Liver (tissue), 9 donors: ENCODE data around the gene KRT83. TPM values are rescaled to one million over a fixed set of nuclear protein-coding genes. Genes with fewer than 3 reads are reported as not detected.

Experiments
- DNase-seq: peaks from one replicate; pipeline ENCODE4 v3.0.0-alpha.2; 2017; ENCODE audit warnings: low spot score
- H3K27ac ChIP-seq, 2 donors: one replicate each; pipeline ENCODE4 v1.7.0; 2013; ENCODE audit warnings: inconsistent platforms in 2 of 2, low read length in 2 of 2, control low read depth in 1 of 2, low read depth in 1 of 2, mild to moderate bottlenecking in 1 of 2
- H3K27me3 ChIP-seq, 4 donors: one replicate each; pipeline versions ENCODE4 v1.6.1 to v1.7.0; 2013; ENCODE audit warnings: low read length in 3 of 4, inconsistent platforms in 1 of 4, mild to moderate bottlenecking in 1 of 4, moderate library complexity in 1 of 4; ENCODE audit not compliant: control insufficient read depth in 4 of 4, insufficient read depth in 4 of 4
- H3K36me3 ChIP-seq, 4 donors: one replicate each; pipeline versions ENCODE4 v1.6.1 to v1.7.0; 2013; ENCODE audit warnings: low read length in 3 of 4, mild to moderate bottlenecking in 3 of 4, low read depth in 1 of 4, moderate library complexity in 1 of 4; ENCODE audit not compliant: control insufficient read depth in 4 of 4, insufficient read depth in 3 of 4
- H3K4me1 ChIP-seq, 4 donors: one replicate each; pipeline versions ENCODE4 v1.6.1 to v1.7.0; 2013; ENCODE audit warnings: low read length in 3 of 4, mild to moderate bottlenecking in 3 of 4, moderate library complexity in 1 of 4; ENCODE audit not compliant: control insufficient read depth in 4 of 4, insufficient read depth in 4 of 4
- H3K4me3 ChIP-seq, 3 donors: one replicate each; pipeline versions ENCODE4 v1.6.1 to v1.7.0; 2013; ENCODE audit warnings: low read length in 3 of 3, control low read depth in 1 of 3, low read depth in 1 of 3, mild to moderate bottlenecking in 1 of 3
- H3K9ac ChIP-seq, 2 donors: one replicate each; pipeline ENCODE4 v1.7.0; 2013; ENCODE audit warnings: low read length in 2 of 2, mild to moderate bottlenecking in 2 of 2, moderate library complexity in 2 of 2, control low read depth in 1 of 2, low read depth in 1 of 2
- H3K9me3 ChIP-seq, 4 donors: one replicate each; pipeline versions ENCODE4 v1.6.1 to v1.7.0; 2013; ENCODE audit warnings: low read length in 3 of 4; ENCODE audit not compliant: control insufficient read depth in 4 of 4
- EGR1 ChIP-seq, 2 donors: IDR thresholded peaks; 2 replicates each; pipeline ENCODE4 v1.6.1; 2016 to 2018; ENCODE audit warnings: antibody characterized with exemption in 2 of 2, low read depth in 2 of 2
- FOXA1 ChIP-seq: IDR thresholded peaks from 2 replicates; pipeline ENCODE4 v1.6.1; 2016; ENCODE audit warnings: antibody characterized with exemption
- GABPA ChIP-seq, 2 donors: IDR thresholded peaks in 1 of 2; conservative IDR thresholded peaks in 1 of 2; 2 replicates each; pipeline ENCODE4 v1.6.1; 2016; ENCODE audit warnings: antibody characterized with exemption in 2 of 2, mild to moderate bottlenecking in 1 of 2, moderate library complexity in 1 of 2
- HNF4A ChIP-seq, 2 donors: conservative IDR thresholded peaks; 2 replicates each; pipeline ENCODE4 v1.6.1; 2016; ENCODE audit warnings: antibody characterized with exemption in 2 of 2, mild to moderate bottlenecking in 2 of 2
- HNF4G ChIP-seq: IDR thresholded peaks from 2 replicates; pipeline ENCODE4 v1.6.1; 2016; ENCODE audit warnings: antibody characterized with exemption
- NR2F2 ChIP-seq: IDR thresholded peaks from 2 replicates; pipeline ENCODE4 v1.6.1; 2016; ENCODE audit warnings: antibody characterized with exemption
- RAD21 ChIP-seq, 2 donors: IDR thresholded peaks; 2 replicates each; pipeline ENCODE4 v1.6.1; 2016; ENCODE audit warnings: antibody characterized with exemption in 2 of 2, mild to moderate bottlenecking in 2 of 2
- RXRA ChIP-seq, 2 donors: IDR thresholded peaks; 2 replicates each; pipeline ENCODE4 v1.6.1; 2017 to 2018; ENCODE audit warnings: antibody characterized with exemption in 2 of 2, mild to moderate bottlenecking in 1 of 2
- SP1 ChIP-seq: IDR thresholded peaks from 2 replicates; pipeline ENCODE4 v1.6.1; 2018; ENCODE audit warnings: antibody characterized with exemption, mild to moderate bottlenecking
- TAF1 ChIP-seq: conservative IDR thresholded peaks from 2 replicates; pipeline ENCODE4 v1.6.1; 2016; ENCODE audit warnings: antibody characterized with exemption, mild to moderate bottlenecking
- YY1 ChIP-seq: IDR thresholded peaks from 2 replicates; pipeline ENCODE4 v1.6.1; 2016; ENCODE audit warnings: antibody characterized with exemption, mild to moderate bottlenecking
- WGBS: extraction: QIAGEN DNeasy Blood & Tissue Kit; methylation state at CpG from one replicate; pipeline ENCODE4 v1.1.7; 2013; 5-methylcytosine and 5-hydroxymethylcytosine counted together
- polyA plus RNA-seq, 2 donors: library from polyadenylated mRNA; stranded (reverse) in 1 of 2; unstranded in 1 of 2; fragments of 200-250 nt in 1 of 2; fragments of >200 nt in 1 of 2; fragmentation: Nextera tagmentation in 1 of 2; extraction: Ambion mirVana in 1 of 2; gene quantifications; one replicate each; pipeline versions ENCODE4 v1.2.1 to v1.2.3, GENCODE V29; 2013 to 2015
- total RNA-seq, 2 donors: library from RNA; depleted of rRNA; stranded (reverse); fragments of >200 nt; gene quantifications; one replicate each; pipeline ENCODE4 v1.2.3, GENCODE V29; 2014
- TF ChIP-seq, protein P1 (sequence below): IDR thresholded peaks from 2 replicates; pipeline ENCODE4 v1.6.1; 2016; ENCODE audit warnings: antibody characterized with exemption
- TF ChIP-seq, protein P2 (sequence below): IDR thresholded peaks from 2 replicates; pipeline ENCODE4 v1.6.1; 2016; ENCODE audit warnings: antibody characterized with exemption, mild to moderate bottlenecking
- TF ChIP-seq, protein P3 (sequence below): IDR thresholded peaks from 2 replicates; pipeline ENCODE4 v1.6.1; 2016; ENCODE audit warnings: antibody characterized with exemption
- TF ChIP-seq, protein P4 (sequence below): IDR thresholded peaks from 2 replicates; pipeline ENCODE4 v1.6.1; 2016; ENCODE audit warnings: antibody characterized with exemption
- TF ChIP-seq, protein P5 (sequence below): fragments of 150-350 bp; IDR thresholded peaks from 2 replicates; pipeline ENCODE4 v1.5.1; 2017; ENCODE audit warnings: improper control_type of control experiment, low read depth, low read length; ENCODE audit not compliant: missing input control
- donor health status: healthy.
- donor health status: healthy.
- donor health status: healthy.
- donor health status: healthy.
- donor health status: healthy.

The KRT83 gene
- total and polyA plus RNA-seq, 4 donors: not detected

DNA sequence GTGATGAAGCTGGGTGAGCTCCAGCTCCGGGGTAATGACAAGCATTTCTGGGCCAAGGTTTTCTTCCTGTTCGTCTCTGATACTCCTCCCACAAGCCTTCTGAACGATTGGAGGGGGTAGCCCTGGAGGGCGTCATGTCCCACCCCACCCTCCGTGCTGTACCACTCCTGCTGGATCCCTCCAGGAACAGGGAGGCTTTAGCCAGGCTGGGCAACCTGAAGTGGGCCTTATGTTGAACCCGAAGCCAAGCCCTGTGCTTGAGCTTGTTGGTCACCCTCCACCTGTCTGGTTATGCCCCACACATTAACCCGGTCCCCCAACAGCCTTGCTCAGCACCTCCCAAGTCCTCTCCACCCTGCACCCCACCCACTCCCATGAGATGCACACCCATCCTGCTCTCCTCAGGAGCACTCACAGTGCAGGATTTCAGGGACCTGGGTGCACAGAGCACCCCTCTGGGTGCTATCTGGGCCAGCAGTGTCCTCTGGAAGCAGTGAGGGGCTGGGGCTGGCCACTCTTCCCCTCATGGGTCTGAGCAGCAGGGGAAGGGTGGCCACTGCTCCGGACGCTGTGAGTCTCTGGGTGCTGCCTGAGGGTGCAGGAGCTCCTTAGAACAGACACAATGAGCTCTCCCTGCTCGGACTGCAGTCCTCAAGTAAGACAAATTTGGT, 6.8 kb upstream of the KRT83 start:
- no peak overlapping the region for H3K27ac ChIP-seq
- no peaks in the 10 kb centered on the region for H3K9me3 ChIP-seq
- no peak for DNase-seq
- TF ChIP-seq GABPA (IDR thresholded peaks at IDR 0.05 in 1 of 2, conservative IDR thresholded peaks at IDR 0.05 in 1 of 2): no peak
- TF ChIP-seq EGR1 (IDR thresholded peaks at IDR 0.05; ENCODE audit: low read depth in 2 of 2): no peak
- no peak for TF ChIP-seq SP1
- no peak for TF ChIP-seq HNF4G
- TF ChIP-seq TAF1: no peak
- TF ChIP-seq FOXA1: no peak
- TF ChIP-seq YY1: no peak
- TF ChIP-seq, protein P1, sequence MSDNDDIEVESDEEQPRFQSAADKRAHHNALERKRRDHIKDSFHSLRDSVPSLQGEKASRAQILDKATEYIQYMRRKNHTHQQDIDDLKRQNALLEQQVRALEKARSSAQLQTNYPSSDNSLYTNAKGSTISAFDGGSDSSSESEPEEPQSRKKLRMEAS: no peak
- no peak for TF ChIP-seq NR2F2
- TF ChIP-seq RAD21 (IDR thresholded peaks at IDR 0.05): no peak
- TF ChIP-seq, protein P2, sequence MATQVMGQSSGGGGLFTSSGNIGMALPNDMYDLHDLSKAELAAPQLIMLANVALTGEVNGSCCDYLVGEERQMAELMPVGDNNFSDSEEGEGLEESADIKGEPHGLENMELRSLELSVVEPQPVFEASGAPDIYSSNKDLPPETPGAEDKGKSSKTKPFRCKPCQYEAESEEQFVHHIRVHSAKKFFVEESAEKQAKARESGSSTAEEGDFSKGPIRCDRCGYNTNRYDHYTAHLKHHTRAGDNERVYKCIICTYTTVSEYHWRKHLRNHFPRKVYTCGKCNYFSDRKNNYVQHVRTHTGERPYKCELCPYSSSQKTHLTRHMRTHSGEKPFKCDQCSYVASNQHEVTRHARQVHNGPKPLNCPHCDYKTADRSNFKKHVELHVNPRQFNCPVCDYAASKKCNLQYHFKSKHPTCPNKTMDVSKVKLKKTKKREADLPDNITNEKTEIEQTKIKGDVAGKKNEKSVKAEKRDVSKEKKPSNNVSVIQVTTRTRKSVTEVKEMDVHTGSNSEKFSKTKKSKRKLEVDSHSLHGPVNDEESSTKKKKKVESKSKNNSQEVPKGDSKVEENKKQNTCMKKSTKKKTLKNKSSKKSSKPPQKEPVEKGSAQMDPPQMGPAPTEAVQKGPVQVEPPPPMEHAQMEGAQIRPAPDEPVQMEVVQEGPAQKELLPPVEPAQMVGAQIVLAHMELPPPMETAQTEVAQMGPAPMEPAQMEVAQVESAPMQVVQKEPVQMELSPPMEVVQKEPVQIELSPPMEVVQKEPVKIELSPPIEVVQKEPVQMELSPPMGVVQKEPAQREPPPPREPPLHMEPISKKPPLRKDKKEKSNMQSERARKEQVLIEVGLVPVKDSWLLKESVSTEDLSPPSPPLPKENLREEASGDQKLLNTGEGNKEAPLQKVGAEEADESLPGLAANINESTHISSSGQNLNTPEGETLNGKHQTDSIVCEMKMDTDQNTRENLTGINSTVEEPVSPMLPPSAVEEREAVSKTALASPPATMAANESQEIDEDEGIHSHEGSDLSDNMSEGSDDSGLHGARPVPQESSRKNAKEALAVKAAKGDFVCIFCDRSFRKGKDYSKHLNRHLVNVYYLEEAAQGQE: no peak
- TF ChIP-seq RXRA (IDR thresholded peaks at IDR 0.05): no peak
- TF ChIP-seq, protein P3, sequence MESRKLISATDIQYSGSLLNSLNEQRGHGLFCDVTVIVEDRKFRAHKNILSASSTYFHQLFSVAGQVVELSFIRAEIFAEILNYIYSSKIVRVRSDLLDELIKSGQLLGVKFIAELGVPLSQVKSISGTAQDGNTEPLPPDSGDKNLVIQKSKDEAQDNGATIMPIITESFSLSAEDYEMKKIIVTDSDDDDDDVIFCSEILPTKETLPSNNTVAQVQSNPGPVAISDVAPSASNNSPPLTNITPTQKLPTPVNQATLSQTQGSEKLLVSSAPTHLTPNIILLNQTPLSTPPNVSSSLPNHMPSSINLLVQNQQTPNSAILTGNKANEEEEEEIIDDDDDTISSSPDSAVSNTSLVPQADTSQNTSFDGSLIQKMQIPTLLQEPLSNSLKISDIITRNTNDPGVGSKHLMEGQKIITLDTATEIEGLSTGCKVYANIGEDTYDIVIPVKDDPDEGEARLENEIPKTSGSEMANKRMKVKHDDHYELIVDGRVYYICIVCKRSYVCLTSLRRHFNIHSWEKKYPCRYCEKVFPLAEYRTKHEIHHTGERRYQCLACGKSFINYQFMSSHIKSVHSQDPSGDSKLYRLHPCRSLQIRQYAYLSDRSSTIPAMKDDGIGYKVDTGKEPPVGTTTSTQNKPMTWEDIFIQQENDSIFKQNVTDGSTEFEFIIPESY: no peak
- TF ChIP-seq, protein P4, sequence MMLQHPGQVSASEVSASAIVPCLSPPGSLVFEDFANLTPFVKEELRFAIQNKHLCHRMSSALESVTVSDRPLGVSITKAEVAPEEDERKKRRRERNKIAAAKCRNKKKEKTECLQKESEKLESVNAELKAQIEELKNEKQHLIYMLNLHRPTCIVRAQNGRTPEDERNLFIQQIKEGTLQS: no peak
- TF ChIP-seq HNF4A (conservative IDR thresholded peaks at IDR 0.05): no peak
- 66% methylated on average over 10 of the region's 10 CpGs for WGBS
- no peaks in the 10 kb centered on the region for H3K27me3 ChIP-seq
- H3K4me1 ChIP-seq: peaks cover 0 to 24% (median 14%) of the 10 kb centered on the region in 4 donors
- H3K36me3 ChIP-seq: no peaks in the 10 kb centered on the region
- no peak overlapping the region for H3K9ac ChIP-seq
- H3K4me3 ChIP-seq: no peak overlapping the region

DNA sequence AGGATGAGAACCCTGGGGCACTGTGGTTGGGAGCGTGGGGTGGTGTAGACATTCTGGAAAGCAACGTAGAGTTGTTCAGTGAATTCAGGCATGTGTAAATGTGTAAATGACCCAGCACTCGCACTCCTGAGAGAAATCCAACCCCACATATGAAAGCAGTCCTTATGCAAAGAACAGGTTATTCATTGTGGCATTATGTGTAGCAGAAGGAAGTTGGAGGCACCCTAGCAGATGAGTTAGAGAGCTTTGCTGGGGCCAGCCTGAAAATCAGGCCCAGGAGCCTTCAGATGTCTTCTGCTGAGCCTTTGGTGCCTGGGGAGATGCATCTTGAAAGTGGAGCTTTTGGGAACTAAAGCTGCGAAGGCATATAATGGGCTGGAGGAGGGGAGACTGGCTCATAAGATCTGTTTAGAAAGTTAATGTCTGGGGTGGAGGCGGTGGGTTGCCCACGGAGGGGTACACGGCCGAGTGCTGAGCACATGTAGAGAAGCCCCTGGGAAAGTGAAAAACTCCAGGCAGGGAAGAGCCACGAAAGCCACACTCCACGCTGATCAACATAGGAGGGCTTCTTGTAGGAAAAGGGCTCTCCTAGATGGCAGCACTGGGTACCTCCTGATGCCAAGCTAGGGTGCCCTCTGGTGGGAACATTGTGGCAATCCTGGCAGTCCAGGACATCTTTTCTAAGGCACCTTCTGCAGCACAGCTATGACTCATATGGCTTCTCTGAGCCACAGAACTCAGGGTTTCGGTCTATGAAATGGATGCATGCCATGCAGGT, 6.0 kb upstream of the KRT83 start:
- no peaks in the 10 kb centered on the region for H3K36me3 ChIP-seq
- 45% methylated on average over 11 of the region's 11 CpGs for WGBS
- peak; percentile 44 for DNase-seq
- no peaks in the 10 kb centered on the region for H3K9me3 ChIP-seq
- peaks cover 0 to 22% (median 12%) of the 10 kb centered on the region in 4 donors for H3K4me1 ChIP-seq
- H3K4me3 ChIP-seq: no peak overlapping the region
- H3K9ac ChIP-seq: no peak overlapping the region
- no peaks in the 10 kb centered on the region for H3K27me3 ChIP-seq
- H3K27ac ChIP-seq: no peak overlapping the region
- TF ChIP-seq HNF4A (conservative IDR thresholded peaks at IDR 0.05): peak; percentile 12 to 24
- no peak for TF ChIP-seq HNF4G
- TF ChIP-seq, protein P1: no peak
- no peak for TF ChIP-seq GABPA (IDR thresholded peaks at IDR 0.05 in 1 of 2, conservative IDR thresholded peaks at IDR 0.05 in 1 of 2)
- TF ChIP-seq FOXA1: no peak
- TF ChIP-seq NR2F2: no peak
- no peak for TF ChIP-seq RXRA (IDR thresholded peaks at IDR 0.05)
- TF ChIP-seq, protein P4: peak; percentile 66
- TF ChIP-seq SP1: peak; percentile 7
- peak; percentile 85 to 91 for TF ChIP-seq RAD21 (IDR thresholded peaks at IDR 0.05)
- TF ChIP-seq, protein P5, sequence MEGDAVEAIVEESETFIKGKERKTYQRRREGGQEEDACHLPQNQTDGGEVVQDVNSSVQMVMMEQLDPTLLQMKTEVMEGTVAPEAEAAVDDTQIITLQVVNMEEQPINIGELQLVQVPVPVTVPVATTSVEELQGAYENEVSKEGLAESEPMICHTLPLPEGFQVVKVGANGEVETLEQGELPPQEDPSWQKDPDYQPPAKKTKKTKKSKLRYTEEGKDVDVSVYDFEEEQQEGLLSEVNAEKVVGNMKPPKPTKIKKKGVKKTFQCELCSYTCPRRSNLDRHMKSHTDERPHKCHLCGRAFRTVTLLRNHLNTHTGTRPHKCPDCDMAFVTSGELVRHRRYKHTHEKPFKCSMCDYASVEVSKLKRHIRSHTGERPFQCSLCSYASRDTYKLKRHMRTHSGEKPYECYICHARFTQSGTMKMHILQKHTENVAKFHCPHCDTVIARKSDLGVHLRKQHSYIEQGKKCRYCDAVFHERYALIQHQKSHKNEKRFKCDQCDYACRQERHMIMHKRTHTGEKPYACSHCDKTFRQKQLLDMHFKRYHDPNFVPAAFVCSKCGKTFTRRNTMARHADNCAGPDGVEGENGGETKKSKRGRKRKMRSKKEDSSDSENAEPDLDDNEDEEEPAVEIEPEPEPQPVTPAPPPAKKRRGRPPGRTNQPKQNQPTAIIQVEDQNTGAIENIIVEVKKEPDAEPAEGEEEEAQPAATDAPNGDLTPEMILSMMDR: peak; percentile 92
- TF ChIP-seq, protein P2: no peak
- no peak for TF ChIP-seq EGR1 (IDR thresholded peaks at IDR 0.05; ENCODE audit: low read depth in 2 of 2)
- TF ChIP-seq TAF1: no peak
